ENCODE data around the gene GBA2.

DNA sequence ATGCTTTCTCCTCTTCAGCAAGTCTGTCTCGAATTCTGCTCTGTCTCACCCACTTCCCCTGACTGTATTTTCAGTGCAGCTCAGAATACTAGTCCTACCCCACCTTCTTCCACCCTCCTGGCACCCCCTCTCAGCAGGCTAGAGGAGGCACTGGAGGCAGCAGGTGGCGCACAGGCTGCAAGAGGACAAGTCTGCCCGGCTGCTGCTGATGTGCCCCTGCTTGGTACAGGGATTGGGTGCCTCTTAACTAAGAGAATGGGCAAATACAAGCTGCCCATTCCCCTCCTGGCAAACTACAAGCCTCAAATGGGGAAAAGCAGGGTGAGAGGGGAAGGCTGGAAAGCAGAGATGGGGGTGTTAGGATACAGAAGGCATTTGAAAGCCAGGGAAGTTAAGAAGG, 22.1 kb downstream of the GBA2 start:
- no peak for TF ChIP-seq POLR2A (IDR thresholded peaks at IDR 0.05; ENCODE audit: borderline replicate concordance, extremely low read depth, insufficient read depth, insufficient read length)
- TF ChIP-seq CEBPB (IDR thresholded peaks at IDR 0.05; ENCODE audit: low read depth) = no peak
- no peak for TF ChIP-seq RAD21 (IDR thresholded peaks at IDR 0.05; ENCODE audit: low read depth)
- no peak for TF ChIP-seq ZNF274 (IDR thresholded peaks at IDR 0.05; ENCODE audit: low read depth, low read length)
- no peak for TF ChIP-seq EZH2 (IDR thresholded peaks at IDR 0.05)
- no peak for TF ChIP-seq YY1 (IDR thresholded peaks at IDR 0.05; ENCODE audit: extremely low read depth, insufficient replicate concordance, low read depth, low read length)
- TF ChIP-seq, protein P1, sequence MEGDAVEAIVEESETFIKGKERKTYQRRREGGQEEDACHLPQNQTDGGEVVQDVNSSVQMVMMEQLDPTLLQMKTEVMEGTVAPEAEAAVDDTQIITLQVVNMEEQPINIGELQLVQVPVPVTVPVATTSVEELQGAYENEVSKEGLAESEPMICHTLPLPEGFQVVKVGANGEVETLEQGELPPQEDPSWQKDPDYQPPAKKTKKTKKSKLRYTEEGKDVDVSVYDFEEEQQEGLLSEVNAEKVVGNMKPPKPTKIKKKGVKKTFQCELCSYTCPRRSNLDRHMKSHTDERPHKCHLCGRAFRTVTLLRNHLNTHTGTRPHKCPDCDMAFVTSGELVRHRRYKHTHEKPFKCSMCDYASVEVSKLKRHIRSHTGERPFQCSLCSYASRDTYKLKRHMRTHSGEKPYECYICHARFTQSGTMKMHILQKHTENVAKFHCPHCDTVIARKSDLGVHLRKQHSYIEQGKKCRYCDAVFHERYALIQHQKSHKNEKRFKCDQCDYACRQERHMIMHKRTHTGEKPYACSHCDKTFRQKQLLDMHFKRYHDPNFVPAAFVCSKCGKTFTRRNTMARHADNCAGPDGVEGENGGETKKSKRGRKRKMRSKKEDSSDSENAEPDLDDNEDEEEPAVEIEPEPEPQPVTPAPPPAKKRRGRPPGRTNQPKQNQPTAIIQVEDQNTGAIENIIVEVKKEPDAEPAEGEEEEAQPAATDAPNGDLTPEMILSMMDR (IDR thresholded peaks at IDR 0.05 in 2 of 3, conservative IDR thresholded peaks at IDR 0.05 in 1 of 3; ENCODE audit: borderline replicate concordance in 1 of 3, insufficient read depth in 1 of 3, low read depth in 2 of 3, low read length in 2 of 3) = no peak
- TF ChIP-seq MAX (IDR thresholded peaks at IDR 0.05) = no peak
- TF ChIP-seq, protein P2, sequence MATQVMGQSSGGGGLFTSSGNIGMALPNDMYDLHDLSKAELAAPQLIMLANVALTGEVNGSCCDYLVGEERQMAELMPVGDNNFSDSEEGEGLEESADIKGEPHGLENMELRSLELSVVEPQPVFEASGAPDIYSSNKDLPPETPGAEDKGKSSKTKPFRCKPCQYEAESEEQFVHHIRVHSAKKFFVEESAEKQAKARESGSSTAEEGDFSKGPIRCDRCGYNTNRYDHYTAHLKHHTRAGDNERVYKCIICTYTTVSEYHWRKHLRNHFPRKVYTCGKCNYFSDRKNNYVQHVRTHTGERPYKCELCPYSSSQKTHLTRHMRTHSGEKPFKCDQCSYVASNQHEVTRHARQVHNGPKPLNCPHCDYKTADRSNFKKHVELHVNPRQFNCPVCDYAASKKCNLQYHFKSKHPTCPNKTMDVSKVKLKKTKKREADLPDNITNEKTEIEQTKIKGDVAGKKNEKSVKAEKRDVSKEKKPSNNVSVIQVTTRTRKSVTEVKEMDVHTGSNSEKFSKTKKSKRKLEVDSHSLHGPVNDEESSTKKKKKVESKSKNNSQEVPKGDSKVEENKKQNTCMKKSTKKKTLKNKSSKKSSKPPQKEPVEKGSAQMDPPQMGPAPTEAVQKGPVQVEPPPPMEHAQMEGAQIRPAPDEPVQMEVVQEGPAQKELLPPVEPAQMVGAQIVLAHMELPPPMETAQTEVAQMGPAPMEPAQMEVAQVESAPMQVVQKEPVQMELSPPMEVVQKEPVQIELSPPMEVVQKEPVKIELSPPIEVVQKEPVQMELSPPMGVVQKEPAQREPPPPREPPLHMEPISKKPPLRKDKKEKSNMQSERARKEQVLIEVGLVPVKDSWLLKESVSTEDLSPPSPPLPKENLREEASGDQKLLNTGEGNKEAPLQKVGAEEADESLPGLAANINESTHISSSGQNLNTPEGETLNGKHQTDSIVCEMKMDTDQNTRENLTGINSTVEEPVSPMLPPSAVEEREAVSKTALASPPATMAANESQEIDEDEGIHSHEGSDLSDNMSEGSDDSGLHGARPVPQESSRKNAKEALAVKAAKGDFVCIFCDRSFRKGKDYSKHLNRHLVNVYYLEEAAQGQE (IDR thresholded peaks at IDR 0.05; ENCODE audit: low read depth) = no peak
- TF ChIP-seq JUND (IDR thresholded peaks at IDR 0.05) = no peak
- no peak for TF ChIP-seq EGR1 (IDR thresholded peaks at IDR 0.05; ENCODE audit: low read depth)
